ENCODE measurements around the gene ZBED4.

The ZBED4 gene

DNA sequence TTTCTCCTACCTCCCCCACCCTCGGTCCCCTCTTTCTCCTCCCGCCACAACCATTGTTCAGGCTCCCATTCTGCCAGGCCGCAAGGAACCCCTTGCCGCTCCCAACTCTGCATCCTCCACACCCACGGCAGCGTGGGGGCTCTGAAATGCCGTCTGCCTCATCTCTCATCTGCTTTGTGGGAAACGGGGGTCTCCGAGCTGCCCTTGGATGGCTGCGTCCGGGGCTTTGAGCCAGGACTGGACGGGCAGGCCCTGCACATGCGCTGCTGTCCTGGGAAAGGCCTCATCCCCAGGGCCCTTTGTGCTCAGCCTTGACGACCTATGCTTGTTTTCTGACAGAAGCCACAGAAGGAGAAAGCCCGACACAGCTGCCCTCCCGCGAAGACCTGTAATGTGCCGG lies 73.3 kb downstream of the ZBED4 start:
- DNase-seq = no peak

DNA sequence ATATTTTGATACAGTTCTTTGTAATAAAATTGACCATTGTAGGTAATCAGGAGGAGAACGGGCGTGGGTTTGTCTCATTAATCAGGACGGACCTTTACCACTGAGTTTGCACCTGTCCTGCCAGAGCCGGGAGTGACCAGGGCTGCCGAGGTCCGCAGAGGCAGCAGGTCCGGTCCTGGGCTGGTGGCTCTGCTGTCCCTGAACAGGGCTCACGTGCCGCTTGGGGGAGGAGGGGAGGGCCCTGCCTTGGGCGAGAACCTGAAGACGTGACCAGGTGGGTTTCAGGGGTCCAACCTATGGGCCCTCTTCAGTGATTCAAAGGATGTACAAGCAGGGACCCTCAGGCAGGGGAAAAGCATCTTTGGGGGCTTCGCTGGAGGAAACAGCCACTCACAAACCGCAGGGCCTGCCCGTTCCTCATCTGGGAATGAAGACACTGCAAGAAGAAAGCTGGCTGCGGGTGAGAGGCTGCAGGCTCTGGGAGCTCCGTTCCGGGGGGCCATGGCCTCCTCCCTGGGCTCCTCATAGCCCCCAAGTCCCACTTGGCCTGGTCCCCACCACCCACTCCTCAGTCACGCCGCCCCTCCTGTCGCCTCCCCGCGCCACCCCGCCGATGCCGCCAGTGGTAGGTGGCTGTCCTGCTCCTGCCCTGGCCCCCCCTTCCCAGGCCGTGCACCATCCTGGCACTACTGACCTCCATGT lies 74.0 kb downstream of the ZBED4 start:
- no peak for DNase-seq

DNA sequence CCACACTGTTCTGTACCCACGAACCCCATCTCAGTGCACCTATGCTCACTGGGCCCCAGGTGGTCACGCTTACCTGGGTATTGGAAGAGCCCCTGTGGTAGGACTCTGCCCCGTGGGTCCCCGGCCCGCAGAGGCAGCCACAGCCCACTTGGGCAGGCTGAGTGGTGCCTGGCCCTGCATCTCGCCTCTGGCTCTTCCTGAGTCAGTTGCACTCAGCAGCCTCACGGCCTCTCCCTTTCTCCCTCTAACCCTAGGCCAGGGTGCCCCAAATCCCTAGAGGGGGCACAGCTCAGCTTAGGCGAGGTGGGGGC lies 74.5 kb downstream of the ZBED4 start:
- DNase-seq = no peak

DNA sequence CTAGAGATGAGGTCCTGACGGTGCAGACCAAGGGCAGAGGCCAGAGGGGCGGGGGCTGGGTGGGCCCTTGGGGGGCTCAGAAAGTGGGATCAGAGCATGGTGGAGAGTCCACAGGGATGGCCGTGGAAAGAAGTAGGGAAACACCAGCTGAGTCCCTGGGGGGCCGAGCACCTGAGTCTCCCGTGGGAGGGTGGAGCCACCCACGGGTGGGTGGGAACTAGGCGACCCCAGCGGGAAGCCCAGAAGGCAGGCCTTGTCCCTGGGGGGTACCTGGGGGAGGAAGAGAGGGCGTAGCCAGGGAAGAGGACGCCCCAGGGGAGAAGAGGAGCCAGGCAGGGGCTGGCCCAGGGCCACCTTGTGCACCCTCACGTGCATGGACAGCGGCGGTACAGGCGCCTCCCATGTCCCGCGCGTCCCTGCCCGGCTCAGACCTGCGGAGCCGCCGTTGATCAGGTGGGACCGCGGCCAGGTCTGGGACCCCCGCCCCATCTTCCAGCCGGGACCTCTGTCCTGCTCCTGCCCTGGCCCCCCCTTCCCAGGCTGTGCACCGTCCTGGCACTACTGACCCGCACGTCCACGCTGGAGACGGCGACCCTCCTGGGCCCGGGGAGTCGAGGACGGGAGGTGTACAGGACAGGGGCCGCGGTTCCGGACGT lies 75.0 kb downstream of the ZBED4 start:
- DNase-seq = no peak

DNA sequence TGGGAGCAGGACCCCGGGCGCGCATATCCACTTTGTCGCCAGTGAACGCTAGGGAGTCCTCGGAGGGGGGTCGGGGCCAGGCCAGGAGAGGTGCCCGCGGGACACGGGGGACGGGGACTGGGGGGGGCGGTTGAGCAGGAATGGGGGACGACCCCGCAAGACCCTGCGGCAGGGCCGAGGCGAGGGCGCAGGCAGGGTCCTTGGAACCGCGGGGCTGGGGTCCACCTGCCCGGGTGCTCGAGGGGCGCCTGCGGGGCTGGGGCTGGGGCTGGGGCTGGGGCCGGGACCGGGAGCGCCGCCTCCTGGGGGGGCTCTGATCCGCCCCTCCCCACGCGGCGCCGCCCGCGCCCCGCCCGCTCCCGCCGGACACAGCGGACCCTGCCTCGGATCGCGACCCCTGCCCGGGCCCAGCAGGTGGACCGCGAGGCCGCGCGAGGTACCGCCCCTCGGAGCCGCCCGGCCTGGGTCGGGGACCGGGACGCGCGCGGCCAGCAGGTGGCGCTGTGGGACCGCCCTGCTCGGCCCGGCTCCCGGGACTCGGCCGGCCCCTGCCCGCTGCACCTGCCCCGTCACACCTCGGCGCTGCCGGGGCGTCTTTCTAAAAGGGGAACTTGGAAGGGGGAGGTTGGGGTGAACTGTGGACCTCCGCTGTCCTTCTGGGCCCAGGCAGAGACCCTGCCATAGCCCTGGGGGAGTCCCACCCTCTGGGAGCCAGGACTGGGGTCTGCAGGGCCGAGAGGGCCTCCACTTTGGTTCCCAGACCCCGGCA lies 75.8 kb downstream of the ZBED4 start:
- DNase-seq = peak; percentile 31

DNA sequence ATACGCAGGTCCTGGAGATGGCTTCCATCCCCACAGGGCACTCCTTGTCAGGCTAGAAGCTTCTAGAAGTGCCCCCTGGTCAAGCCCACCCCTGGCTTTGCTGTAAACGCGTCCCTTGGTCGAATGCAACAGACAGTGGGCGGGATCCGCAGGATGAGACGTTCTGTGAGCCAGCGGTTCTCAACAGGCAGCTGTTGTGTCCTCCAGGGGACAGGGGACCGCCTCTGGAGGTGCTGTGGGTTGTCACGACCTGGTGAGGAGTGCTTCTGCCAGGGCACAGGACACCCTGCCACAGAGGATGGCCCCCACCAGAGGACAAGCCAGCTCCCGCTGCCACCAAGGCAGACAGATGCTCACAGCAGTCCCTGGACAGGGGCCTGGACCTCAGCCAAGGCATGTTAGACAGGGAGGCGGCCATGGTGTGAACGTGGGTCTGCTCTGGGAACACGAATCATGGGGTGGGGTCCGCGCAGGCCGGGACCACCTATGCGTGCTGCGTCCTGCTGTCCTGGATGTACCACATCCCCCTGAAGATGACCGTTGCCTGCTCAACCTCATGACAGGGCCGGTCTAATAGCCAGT lies 76.4 kb downstream of the ZBED4 start:
- DNase-seq = no peak

DNA sequence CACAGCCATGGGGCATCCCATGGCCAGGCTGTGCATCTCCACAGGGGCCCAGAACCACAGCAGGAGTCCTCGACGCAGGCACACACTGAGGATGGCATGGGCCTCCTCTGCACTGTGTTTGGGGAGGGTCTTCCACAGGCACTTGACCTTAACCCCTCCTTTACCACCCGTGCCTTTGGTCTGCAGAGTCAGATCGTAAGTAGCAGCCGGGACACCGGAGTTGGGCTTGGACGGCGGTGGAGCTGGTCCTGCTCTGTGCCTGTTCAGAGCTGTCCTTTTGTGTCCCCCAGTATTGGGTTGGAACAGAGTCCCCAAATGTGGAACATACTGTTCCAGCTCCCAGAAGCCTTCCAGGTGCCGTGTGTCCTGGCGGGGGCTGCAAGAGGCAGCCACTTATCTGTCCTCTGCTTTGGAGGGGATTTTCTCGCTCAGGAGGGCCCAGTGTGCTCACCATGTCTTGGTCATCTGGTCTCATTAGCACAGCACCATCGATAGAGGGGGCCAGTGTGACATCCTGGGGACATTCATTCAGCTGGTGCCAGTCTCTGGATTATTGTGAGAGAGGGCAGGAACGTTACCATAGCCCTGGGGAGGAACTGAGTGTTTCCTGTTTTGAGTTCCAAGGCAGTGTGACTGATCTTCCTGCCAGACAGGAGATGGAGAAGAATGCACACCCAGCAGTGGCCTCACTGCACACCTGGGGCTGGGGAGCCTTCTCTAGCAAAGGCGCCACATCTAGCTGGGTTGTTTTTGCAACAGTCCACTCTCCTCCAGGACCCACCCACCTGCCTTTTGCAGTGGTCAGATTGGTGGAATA lies 77.2 kb downstream of the ZBED4 start:
- DNase-seq = no peak

DNA sequence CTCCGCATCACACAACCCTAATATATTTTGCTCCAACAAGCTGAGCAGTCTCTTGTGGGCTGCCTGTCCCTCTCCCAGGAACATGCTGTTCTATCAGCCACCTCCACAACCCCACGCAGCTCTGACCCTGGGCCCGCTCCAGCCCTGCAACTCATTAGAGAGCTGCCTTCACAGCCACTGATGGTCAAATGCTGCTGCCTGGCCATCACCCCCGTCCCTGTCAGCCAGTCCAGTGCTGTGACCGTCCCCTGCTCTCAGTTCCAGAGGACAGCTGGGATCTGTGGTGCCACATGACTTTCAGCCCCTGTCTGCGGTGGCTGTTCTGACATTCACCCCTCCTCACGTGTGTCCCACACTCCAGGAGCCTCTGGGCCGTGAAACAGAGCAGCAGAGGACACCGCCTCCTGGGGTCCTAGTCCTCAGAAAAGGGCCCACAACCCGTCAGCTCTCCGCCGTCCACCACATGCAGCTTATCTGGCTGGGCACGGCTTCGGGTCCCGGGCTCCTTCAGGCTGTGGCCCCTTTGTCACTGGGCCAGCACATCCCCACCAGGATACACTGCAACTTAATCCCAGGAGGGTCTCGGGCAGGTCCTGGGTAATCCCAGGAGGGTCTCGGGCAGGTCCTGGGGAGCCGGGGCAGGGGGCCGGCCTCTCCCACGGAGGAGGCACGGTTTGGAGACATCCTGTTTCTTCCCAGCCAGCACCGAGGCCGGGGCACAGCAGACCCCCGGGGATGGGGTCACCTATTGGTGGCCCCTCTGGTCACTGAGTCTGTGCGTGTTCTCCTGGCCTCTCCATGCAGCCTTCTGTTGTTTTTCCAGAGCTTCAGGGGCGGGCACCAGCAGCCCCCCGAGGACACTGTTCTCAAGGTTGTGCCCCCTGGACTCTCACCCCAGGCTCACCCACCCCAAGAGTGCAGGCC lies 79.9 kb downstream of the ZBED4 start:
- DNase-seq = no peak

DNA sequence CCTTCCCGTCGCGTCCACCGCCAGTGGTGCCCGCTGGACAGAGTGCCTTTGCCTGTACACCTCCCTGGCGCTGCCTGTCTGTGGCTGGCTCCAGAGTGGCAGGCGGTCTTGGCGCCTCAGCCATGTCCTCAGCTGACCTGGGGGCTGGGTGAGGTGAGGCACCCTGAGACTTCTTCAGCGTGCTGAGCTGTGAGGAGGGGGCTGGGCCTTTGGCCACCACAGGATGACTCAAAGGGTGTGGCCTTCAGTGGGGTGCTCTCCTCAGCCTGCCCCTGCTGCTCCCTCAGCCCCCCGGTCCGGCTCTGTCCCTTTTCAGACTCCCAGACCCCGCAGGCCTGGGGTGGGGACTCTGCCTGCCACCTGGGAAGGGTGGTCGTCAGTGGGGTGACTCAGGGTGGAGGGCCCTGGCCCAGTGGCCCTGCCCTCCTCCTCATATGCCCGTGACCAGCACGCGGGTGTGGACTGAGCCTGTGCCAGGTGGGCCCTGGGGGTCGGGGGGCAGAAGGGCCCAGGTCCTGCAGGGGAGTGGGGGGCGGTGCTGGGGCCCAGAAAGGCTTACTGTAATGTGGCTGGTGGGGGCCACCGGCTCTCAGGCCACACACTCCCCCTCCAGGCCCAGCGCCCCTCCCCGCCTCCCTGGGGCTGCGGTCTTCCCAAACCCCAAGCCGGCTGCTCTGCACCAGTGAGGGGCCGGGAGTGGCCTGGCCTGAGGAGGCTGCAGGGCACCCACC lies 80.7 kb downstream of the ZBED4 start:
- DNase-seq = no peak

DNA sequence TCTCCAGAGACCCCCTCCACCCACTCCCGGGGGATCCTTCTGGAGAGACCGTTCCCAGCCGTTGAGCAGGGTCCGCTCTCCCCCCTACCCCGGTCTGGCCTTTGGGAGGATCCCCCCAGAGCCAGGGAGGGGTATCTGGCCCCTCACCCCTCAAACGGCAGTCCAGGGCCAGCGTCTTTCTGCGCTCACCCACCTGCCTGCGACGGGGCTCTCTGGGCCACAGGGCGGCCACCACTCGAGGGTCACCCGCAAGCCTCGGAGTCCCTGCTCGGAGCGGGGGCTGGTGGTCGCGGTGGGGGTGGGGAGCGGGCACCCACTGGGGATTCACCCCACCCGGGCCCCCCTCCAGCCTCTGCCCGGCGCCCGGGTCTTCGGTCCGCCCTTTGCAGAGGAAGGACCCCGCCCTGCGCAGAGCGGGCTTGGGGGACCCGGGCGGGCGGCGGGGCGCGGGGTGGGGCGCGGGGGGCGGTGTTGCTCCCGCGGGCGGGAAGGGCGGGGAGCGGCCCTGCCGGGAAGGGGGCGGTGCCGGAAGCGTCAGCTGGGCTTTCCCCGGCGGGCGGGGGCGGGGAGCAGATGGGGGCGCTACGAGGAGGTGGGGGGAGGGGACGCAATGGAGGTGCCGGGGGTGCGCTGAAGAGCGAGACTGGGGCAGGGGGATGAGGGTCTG lies 81.4 kb downstream of the ZBED4 start:
- no peak for DNase-seq

DNA sequence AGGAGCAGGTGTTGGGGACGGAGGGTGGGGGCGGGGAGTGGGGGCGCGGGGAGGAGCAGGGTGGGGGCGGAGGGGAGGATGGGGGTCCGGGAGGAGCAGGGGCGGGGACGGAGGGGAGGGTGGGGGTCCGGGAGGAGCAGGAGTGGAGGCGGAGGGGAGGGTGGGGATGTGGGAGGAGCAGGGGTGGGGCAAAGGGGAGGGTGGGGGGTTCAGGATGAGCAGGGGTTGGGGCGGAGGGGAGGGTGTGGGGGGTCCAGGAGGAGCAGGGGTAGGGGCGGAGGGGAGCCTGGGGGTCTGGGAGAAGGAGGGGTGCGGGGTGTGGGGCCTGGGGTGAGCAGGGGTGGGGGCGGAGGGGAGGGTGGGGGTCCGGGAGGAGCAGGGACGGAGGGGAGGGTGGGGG lies 81.9 kb downstream of the ZBED4 start:
- no peak for DNase-seq

DNA sequence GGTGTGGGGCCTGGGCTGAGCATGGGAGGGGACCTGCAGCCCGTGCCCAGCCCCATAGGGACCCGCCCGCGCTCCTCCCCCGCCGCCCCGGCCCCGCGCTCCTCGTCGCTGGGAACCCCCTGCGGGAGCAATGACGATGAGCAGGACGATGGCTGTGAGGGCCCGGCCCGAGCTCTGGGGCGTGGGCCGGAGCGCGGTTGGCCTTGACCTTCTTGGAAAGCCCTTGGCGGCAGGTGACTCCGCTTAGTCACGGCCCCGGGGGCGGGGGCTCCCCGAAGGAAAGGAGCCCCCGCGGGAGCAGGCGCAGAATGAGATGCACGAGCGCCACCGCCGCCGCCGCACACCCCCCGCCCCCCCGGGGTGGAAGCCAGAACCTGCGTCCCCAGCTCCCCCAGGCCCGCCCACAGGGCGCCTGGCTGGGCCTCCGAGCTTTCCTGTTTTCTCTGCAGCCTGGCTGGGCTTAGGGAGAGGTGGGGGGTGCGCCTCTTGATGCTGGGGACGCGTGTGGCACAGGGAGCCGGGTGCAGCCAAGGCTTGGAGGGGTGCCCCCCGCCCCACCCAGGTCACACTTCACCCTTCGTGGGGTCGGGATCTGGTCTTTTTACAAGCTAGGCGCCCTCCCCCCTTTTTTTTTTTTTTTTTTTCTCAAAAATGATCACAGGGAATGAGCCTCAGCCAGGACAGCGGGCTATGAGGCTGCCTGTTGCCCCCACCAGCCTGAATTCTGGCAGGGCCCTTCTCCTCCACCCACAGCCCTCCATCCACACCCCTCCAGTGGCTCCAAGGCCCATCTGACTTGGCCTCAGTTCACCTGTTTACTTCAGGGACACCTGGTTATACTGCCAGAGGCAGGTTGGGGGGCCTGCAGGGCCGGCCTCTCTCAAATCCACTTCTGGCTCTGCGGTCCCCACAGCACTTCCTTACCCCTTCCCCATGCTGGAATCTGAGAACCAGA lies 82.7 kb downstream of the ZBED4 start:
- DNase-seq = no peak

DNA sequence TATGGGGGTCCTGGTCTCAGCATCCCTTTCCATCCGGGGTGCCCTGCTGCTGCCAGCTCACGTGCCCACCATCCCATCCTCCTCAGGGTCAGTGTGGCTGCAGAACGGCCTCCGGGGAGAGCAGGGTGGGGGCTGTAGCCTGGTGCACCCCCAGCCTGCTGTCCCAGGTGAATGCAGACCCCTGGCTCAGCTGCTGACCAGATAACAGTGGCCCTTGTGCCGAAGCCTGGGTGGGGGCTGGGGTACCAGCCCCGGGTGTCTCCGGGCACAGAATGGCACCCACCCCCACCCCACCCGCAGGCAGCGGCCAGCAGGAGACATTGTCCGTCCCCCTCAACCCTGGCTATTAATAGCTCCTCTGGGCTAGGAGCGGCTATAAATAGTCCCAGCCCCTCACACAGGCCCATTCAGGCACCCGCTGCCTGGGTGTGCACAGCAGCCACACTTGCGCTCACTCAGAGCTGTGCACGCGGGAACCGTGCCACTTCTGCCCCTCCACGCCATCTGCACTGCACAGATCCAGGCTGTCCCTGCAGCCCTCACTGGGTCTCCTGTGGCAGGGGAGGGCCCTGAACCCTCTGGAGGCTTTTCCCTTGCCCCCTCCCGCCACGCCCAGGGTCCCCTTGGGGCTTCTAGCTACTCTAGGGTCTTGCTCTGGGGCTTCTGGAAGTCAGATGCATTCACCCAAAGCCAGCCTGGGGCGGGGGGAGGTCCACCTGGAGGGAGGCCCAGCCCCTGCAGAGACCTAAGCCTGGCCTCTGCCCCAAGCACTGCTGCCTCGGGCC lies 83.5 kb downstream of the ZBED4 start:
- DNase-seq = no peak

DNA sequence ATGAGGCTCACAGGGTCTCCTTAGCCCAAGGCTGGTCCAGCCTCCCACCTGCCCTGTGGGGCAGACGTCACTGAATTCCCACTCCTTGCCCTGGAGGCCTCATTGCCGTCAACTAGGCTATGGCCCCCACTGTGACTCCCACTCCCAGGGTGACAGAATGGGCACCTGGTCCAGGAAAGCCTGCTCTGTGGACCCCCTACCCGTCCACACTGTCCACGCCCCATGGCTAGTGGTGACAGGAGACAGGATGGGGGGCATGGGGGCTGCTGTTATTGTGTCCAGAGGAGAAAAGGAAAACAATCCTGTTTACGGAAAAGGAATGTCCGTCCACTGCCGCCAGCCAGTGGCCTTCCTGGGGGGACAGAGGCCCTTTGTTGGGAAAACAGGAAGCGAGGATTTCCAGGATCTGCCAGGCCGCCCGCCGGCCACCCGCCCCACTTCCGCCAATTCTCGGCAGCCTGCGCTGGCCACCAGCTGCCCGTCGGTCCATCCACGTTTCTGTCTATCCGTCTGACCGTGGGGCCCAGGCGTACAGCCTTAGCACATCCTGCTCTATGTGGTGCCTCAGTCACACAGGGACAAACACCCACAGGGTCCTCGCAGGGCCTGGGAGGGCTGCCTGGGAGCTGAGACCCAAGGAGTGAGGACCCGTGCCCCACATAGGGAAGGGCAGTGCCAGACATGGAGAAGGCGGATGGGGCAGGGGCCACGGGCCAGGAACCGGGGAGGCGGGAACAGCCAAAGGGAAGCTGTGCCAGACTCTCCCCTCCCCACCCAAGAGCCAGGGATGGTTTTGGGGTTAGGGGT lies 84.3 kb downstream of the ZBED4 start:
- no peak for DNase-seq

DNA sequence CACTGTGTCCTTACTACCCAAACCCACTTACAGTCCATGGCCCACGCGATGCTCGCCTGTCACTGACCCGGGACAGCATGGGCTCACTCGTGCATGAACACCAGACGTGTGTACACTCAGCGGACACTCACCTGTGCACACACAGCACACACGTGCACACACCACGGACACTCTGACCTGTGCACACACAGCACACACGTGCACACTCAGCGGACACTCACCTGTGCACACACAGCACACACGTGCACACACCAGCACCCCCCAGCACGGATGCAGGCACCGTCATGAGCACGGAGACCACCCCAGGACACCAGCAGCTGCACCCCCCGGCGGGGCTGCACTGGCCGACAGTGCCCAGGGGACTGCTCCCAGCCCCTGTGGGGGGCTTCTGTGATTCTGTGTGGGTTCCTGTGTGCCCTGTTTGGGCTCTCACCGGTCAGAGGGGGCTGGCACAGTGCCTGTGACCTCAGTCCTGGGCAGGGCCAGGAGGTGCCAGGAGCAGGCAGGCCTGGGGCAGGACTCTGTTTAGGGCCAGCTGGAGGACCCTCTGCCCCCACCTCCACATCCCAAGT lies 85.0 kb downstream of the ZBED4 start:
- no peak for DNase-seq

Data from NCI-H2107 (cell line).